ENCODE measurements around the gene ZNF750.

ZNF750 gene

DNA sequence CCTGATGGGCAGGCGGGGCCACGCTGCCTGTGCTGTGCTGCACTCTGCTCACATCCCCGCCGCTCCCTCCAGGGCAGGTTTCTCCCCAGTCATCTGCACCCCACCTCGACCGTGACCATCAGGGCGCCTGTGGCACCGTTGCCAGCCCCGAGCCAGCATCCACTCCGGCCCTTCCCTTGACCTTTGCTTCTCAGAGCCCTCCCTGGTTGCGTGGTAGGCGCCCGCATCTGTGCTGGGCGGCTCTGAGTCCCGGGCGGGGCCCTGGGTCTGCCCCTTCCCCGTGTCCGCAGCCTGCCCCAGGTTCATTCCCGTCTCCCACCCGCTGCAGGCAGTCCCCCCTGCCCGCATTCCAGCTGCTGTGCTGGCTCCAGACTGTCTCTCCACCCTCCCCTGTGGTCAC lies 33.2 kb downstream of the ZNF750 start:
- TF ChIP-seq, protein P1, sequence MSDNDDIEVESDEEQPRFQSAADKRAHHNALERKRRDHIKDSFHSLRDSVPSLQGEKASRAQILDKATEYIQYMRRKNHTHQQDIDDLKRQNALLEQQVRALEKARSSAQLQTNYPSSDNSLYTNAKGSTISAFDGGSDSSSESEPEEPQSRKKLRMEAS (IDR thresholded peaks at IDR 0.05), result no peak
- TF ChIP-seq, protein P2, sequence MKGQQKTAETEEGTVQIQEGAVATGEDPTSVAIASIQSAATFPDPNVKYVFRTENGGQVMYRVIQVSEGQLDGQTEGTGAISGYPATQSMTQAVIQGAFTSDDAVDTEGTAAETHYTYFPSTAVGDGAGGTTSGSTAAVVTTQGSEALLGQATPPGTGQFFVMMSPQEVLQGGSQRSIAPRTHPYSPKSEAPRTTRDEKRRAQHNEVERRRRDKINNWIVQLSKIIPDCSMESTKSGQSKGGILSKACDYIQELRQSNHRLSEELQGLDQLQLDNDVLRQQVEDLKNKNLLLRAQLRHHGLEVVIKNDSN (IDR thresholded peaks at IDR 0.05), result no peak
- TF ChIP-seq TAF1 (IDR thresholded peaks at IDR 0.05; ENCODE audit: low read depth) (no peak), CEBPB (IDR thresholded peaks at IDR 0.05) (no peak), EP300 (IDR thresholded peaks at IDR 0.05; ENCODE audit: borderline replicate concordance) (no peak), EGR1 (IDR thresholded peaks at IDR 0.05) (no peak)
- TF ChIP-seq, protein P3, sequence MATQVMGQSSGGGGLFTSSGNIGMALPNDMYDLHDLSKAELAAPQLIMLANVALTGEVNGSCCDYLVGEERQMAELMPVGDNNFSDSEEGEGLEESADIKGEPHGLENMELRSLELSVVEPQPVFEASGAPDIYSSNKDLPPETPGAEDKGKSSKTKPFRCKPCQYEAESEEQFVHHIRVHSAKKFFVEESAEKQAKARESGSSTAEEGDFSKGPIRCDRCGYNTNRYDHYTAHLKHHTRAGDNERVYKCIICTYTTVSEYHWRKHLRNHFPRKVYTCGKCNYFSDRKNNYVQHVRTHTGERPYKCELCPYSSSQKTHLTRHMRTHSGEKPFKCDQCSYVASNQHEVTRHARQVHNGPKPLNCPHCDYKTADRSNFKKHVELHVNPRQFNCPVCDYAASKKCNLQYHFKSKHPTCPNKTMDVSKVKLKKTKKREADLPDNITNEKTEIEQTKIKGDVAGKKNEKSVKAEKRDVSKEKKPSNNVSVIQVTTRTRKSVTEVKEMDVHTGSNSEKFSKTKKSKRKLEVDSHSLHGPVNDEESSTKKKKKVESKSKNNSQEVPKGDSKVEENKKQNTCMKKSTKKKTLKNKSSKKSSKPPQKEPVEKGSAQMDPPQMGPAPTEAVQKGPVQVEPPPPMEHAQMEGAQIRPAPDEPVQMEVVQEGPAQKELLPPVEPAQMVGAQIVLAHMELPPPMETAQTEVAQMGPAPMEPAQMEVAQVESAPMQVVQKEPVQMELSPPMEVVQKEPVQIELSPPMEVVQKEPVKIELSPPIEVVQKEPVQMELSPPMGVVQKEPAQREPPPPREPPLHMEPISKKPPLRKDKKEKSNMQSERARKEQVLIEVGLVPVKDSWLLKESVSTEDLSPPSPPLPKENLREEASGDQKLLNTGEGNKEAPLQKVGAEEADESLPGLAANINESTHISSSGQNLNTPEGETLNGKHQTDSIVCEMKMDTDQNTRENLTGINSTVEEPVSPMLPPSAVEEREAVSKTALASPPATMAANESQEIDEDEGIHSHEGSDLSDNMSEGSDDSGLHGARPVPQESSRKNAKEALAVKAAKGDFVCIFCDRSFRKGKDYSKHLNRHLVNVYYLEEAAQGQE (IDR thresholded peaks at IDR 0.05; ENCODE audit: low read depth), result no peak

DNA sequence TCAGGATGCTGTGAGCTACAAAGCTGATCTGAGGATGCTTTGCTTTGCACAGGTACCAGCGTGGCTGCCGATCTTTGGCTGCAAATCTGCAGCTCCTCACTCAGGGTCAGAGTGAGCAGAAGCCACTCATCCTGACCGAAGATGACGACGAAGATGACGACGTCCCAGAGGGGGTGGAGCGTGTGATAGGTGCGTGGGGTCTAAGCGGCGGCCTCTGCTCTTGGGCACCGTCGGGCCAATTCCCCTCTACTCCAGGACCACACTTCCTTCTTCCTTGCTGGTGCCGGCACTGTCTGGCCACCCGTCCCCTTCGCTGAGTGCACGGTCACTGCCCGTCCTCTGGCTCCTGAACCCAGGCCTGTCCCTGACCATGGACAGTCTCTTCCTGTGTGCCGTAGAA lies 34.0 kb downstream of the ZNF750 start:
- no peak for TF ChIP-seq EGR1 (IDR thresholded peaks at IDR 0.05)

DNA sequence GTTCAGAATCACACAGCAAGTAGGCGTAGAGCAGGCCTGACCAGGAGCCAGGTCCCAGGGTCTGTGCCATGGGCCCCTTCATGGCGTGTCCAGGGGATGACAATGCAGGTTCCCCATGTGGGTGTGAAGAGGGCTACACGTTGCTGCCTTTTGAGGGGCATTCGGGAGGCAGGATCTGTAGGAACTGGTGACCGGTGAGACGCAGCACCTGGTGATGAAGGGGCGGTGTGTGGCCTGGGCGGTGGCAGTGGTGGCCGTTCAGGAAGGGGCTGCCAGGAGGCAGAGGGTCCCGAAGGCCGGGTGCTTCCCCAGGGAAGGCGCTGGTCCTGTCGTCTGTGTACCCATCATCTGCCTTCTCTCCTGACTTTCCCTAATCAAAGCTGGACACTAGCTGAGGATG lies 34.6 kb downstream of the ZNF750 start:
- TF ChIP-seq YY1 (IDR thresholded peaks at IDR 0.05; ENCODE audit: low read depth) (no peak), TAF1 (IDR thresholded peaks at IDR 0.05; ENCODE audit: low read depth) (no peak), EGR1 (IDR thresholded peaks at IDR 0.05) (no peak), ZBTB7A (IDR thresholded peaks at IDR 0.05; ENCODE audit: low read depth) (no peak), EP300 (IDR thresholded peaks at IDR 0.05; ENCODE audit: borderline replicate concordance) (no peak)
- TF ChIP-seq, protein P3 (IDR thresholded peaks at IDR 0.05; ENCODE audit: low read depth), result no peak

DNA sequence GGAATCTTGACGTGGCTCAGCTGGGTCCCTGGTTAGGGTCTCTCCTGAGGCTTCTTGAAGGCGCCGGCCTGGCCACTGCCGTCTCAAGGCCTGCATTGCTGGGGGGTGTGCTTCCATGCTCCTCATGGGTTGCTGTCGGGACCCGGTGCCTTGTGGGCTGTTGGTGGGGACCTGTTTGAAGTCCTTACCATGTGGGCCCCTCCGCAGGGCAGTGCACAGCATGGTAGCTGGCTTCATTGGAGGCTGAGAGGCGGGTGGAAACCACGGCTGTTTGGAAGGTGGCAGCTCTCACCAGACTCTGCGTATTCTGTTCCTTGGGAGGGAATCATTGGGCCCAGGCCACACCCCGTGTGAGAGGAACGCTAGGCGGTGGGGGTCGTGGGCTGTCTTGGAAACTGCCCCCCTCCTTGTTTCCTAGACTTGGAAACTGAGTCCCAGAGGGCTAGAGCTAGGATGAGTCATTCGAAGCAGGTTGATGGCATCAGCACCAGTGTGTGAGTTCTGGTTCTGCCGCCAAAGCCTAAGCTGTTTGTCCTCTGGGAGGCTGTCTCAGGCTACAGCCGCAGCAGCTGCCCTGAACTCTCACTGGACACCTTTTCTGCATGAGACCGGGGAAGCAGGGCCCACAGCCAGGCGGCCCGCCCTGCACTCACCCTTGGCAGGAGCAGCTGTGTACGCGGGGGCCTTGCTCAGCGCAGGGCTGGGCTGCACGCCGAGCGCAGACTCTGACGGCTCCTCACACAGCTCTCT lies 35.2 kb downstream of the ZNF750 start:
- TF ChIP-seq RAD21 (IDR thresholded peaks at IDR 0.05; ENCODE audit: low read depth) (no peak), CEBPB (IDR thresholded peaks at IDR 0.05) (no peak), FOXM1 (IDR thresholded peaks at IDR 0.05; ENCODE audit: borderline replicate concordance, low read depth) (no peak), NFIC (IDR thresholded peaks at IDR 0.05) (no peak), TEAD4 (IDR thresholded peaks at IDR 0.05) (no peak), TAF1 (IDR thresholded peaks at IDR 0.05; ENCODE audit: low read depth) (no peak), TCF12 (IDR thresholded peaks at IDR 0.05; ENCODE audit: low read depth) (no peak), ZBTB7A (IDR thresholded peaks at IDR 0.05; ENCODE audit: low read depth) (no peak), EGR1 (IDR thresholded peaks at IDR 0.05) (no peak)
- TF ChIP-seq, protein P2 (IDR thresholded peaks at IDR 0.05), result no peak
- TF ChIP-seq, protein P3 (IDR thresholded peaks at IDR 0.05; ENCODE audit: low read depth), result no peak
- TF ChIP-seq, protein P1 (IDR thresholded peaks at IDR 0.05), result no peak

DNA sequence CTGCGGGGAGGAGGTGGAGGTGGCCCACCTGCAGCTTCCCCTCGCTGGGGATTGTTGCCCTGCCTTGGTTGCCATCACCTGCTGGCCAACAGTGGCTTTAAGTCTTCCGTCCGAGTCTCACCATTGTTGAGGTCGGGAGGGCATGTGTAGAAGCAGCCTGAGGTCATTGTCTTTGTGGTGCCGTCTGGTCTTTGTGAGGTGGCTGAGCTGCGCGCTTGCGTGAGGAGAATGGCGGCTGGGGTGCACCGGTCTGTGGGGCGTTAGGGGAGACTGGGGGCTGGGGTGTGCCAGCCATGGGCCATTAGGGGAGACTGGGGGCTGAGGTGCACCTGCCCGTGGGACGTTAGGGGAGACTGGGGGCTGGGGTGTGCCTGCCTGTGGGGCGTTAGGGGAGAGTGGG lies 36.2 kb downstream of the ZNF750 start:
- TF ChIP-seq, protein P2 (IDR thresholded peaks at IDR 0.05), result no peak
- TF ChIP-seq, protein P1 (IDR thresholded peaks at IDR 0.05), result no peak
- TF ChIP-seq NFIC (IDR thresholded peaks at IDR 0.05) (no peak), EGR1 (IDR thresholded peaks at IDR 0.05) (no peak), YY1 (IDR thresholded peaks at IDR 0.05; ENCODE audit: low read depth) (no peak), CEBPB (IDR thresholded peaks at IDR 0.05) (no peak), EP300 (IDR thresholded peaks at IDR 0.05; ENCODE audit: borderline replicate concordance) (no peak)
- TF ChIP-seq, protein P3 (IDR thresholded peaks at IDR 0.05; ENCODE audit: low read depth), result no peak
